ENCODE data around the gene GATA2. TPM values are rescaled to one million over a fixed set of nuclear protein-coding genes. Genes with fewer than 3 reads are reported as not detected.

GATA2 gene
- total and polyA plus RNA-seq, 4 experiments from 2014 or later: not detected

DNA sequence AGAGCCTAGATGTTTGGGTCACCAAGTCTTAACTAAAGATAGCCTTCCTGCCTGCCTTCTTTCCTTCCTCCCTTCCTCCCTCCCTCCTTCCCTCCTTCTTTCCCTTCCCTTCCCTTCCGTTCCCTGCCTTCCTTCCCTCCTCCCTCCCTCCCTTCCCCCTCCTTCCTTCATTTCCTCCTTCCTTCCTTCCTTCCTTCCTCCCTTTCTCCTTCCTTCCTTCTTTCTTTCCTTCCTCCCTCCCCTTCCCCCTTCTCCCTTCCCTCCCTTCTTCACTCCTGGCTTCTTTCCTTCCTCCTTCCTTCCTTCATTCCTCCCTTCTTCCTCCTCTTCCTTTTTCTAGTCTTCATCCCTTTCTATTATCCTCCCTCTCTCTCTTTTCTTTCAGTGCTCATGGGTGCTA, 28.3 kb downstream of the GATA2 start:
- ChIA-PET CTCF (ENCODE audit: partially characterized antibody) (no interaction called here), POLR2A (ENCODE audit: partially characterized antibody) (no interaction called here)
- H3K27me3 ChIP-seq (ENCODE audit: insufficient read depth, low read length): no peaks in the 10 kb centered on the region
- Mint-ChIP-seq H3K27me3 (peaks cover 13 to 19% of the 10 kb centered on the region in 2 donors), H3K9me3 (no peaks in the 10 kb centered on the region), H3K27ac (peak overlapping the region in 1 of 7 donors; percentile 46), H3K4me3 (no peak overlapping the region), H3K4me1 (peaks cover 6 to 9% (median 8%) of the 10 kb centered on the region in 4 donors), H3K36me3 (no peaks in the 10 kb centered on the region)
- no peaks in the 10 kb centered on the region for H3K9me3 ChIP-seq (ENCODE audit: control insufficient read depth in 1 of 2, low read length in 2 of 2)
- no peak overlapping the region for H3K27ac ChIP-seq (ENCODE audit: low read depth, low read length)
- intact Hi-C loops (cut with micrococcal nuclease): no loop called here
- no peaks in the 10 kb centered on the region for H3K4me1 ChIP-seq (ENCODE audit: insufficient read depth, low read length)
- H3K36me3 ChIP-seq (ENCODE audit: insufficient read depth, low read length): no peaks in the 10 kb centered on the region
- no peak for DNase-seq
- no peak overlapping the region for H3K4me3 ChIP-seq (ENCODE audit: low read length in 2 of 2)

GRCh38 chr3:128464188-128464587, 28.8 kb downstream of the GATA2 start:
- CTCF ChIA-PET (ENCODE audit: partially characterized antibody): interaction anchor here (1.6 kb wide), 1 partner anchor 33 kb away, joined by 4 read pairs; no protein-coding TSS in a partner anchor
- no peaks in the 10 kb centered on the region for H3K36me3 Mint-ChIP-seq

GRCh38 chr3:128463771-128464170, 29.2 kb downstream of the GATA2 start:
- no peaks in the 10 kb centered on the region for H3K9me3 Mint-ChIP-seq
- H3K27ac Mint-ChIP-seq: no peak overlapping the region
- Histone ChIP-seq H3K27ac (ENCODE audit: low read depth, low read length) (no peak overlapping the region), H3K4me1 (ENCODE audit: insufficient read depth, low read length) (no peaks in the 10 kb centered on the region), H3K36me3 (ENCODE audit: insufficient read depth, low read length) (no peaks in the 10 kb centered on the region), H3K27me3 (ENCODE audit: insufficient read depth, low read length) (no peaks in the 10 kb centered on the region), H3K9me3 (ENCODE audit: control insufficient read depth in 1 of 2, low read length in 2 of 2) (no peaks in the 10 kb centered on the region), H3K4me3 (ENCODE audit: low read length in 2 of 2) (no peak overlapping the region)
- intact Hi-C loops (cut with micrococcal nuclease): no loop called here
- ChIA-PET POLR2A (ENCODE audit: partially characterized antibody) (no interaction called here), CTCF (ENCODE audit: partially characterized antibody) (interaction anchor here (1.6 kb wide), 1 partner anchor 34 kb away, joined by 4 read pairs; no protein-coding TSS in a partner anchor)
- H3K36me3 Mint-ChIP-seq: no peaks in the 10 kb centered on the region
- no peak for DNase-seq
- H3K27me3 Mint-ChIP-seq: peaks cover 13 to 19% of the 10 kb centered on the region in 2 donors
- no peak overlapping the region for H3K4me3 Mint-ChIP-seq
- peaks cover 6 to 9% (median 8%) of the 10 kb centered on the region in 4 donors for H3K4me1 Mint-ChIP-seq

More at GRCh38 chr3:128464188-128464587, 28.8 kb downstream of the GATA2 start:
- Histone ChIP-seq H3K4me3 (ENCODE audit: low read length in 2 of 2) (no peak overlapping the region), H3K36me3 (ENCODE audit: insufficient read depth, low read length) (no peaks in the 10 kb centered on the region), H3K27me3 (ENCODE audit: insufficient read depth, low read length) (no peaks in the 10 kb centered on the region), H3K27ac (ENCODE audit: low read depth, low read length) (no peak overlapping the region), H3K9me3 (ENCODE audit: control insufficient read depth in 1 of 2, low read length in 2 of 2) (no peaks in the 10 kb centered on the region), H3K4me1 (ENCODE audit: insufficient read depth, low read length) (no peaks in the 10 kb centered on the region)
- no peaks in the 10 kb centered on the region for H3K9me3 Mint-ChIP-seq
- H3K4me3 Mint-ChIP-seq: no peak overlapping the region
- H3K27ac Mint-ChIP-seq: peak overlapping the region in 1 of 7 donors; percentile 46
- intact Hi-C loops (cut with micrococcal nuclease): no loop called here
- DNase-seq: no peak
- H3K27me3 Mint-ChIP-seq: peaks cover 13 to 19% of the 10 kb centered on the region in 2 donors
- POLR2A ChIA-PET (ENCODE audit: partially characterized antibody): no interaction called here
- peaks cover 6 to 9% (median 8%) of the 10 kb centered on the region in 4 donors for H3K4me1 Mint-ChIP-seq

GRCh38 chr3:128463354-128463753, 29.6 kb downstream of the GATA2 start:
- Histone ChIP-seq H3K9me3 (ENCODE audit: control insufficient read depth in 1 of 2, low read length in 2 of 2) (no peaks in the 10 kb centered on the region), H3K4me1 (ENCODE audit: insufficient read depth, low read length) (no peaks in the 10 kb centered on the region), H3K27me3 (ENCODE audit: insufficient read depth, low read length) (no peaks in the 10 kb centered on the region), H3K36me3 (ENCODE audit: insufficient read depth, low read length) (no peaks in the 10 kb centered on the region), H3K4me3 (ENCODE audit: low read length in 2 of 2) (no peak overlapping the region), H3K27ac (ENCODE audit: low read depth, low read length) (no peak overlapping the region)
- intact Hi-C loops (cut with micrococcal nuclease): no loop called here
- DNase-seq: no peak
- Mint-ChIP-seq H3K4me3 (no peak overlapping the region), H3K4me1 (peaks cover 6 to 9% (median 8%) of the 10 kb centered on the region in 4 donors), H3K27ac (no peak overlapping the region), H3K27me3 (peaks cover 13 to 19% of the 10 kb centered on the region in 2 donors), H3K9me3 (no peaks in the 10 kb centered on the region), H3K36me3 (no peaks in the 10 kb centered on the region)
- ChIA-PET POLR2A (ENCODE audit: partially characterized antibody) (no interaction called here), CTCF (ENCODE audit: partially characterized antibody) (interaction anchor here (1.6 kb wide), 1 partner anchor 34 kb away, joined by 4 read pairs; no protein-coding TSS in a partner anchor)

- intact Hi-C loops (cut with micrococcal nuclease): no loop called here
- Histone ChIP-seq H3K36me3 (ENCODE audit: insufficient read depth, low read length) (no peaks in the 10 kb centered on the region), H3K9me3 (ENCODE audit: control insufficient read depth in 1 of 2, low read length in 2 of 2) (no peaks in the 10 kb centered on the region), H3K4me3 (ENCODE audit: low read length in 2 of 2) (no peak overlapping the region), H3K27me3 (ENCODE audit: insufficient read depth, low read length) (no peaks in the 10 kb centered on the region), H3K4me1 (ENCODE audit: insufficient read depth, low read length) (no peaks in the 10 kb centered on the region), H3K27ac (ENCODE audit: low read depth, low read length) (no peak overlapping the region)
- Mint-ChIP-seq H3K9me3 (no peaks in the 10 kb centered on the region), H3K27ac (no peak overlapping the region), H3K4me3 (peak overlapping the region in 1 of 8 donors; percentile 2), H3K36me3 (no peaks in the 10 kb centered on the region), H3K4me1 (peaks cover 6 to 9% (median 8%) of the 10 kb centered on the region in 4 donors), H3K27me3 (peaks cover 13 to 19% of the 10 kb centered on the region in 2 donors)
- POLR2A ChIA-PET (ENCODE audit: partially characterized antibody): no interaction called here
- CTCF ChIA-PET (ENCODE audit: partially characterized antibody): interaction anchor here (1.6 kb wide), 1 partner anchor 34 kb away, joined by 4 read pairs; no protein-coding TSS in a partner anchor
- no peak for DNase-seq
Measured at GRCh38 chr3:128462931-128463330, 30.1 kb downstream of the GATA2 start.

- H3K27ac ChIP-seq (ENCODE audit: low read depth, low read length): no peak overlapping the region
- H3K9me3 Mint-ChIP-seq: no peaks in the 10 kb centered on the region
- H3K4me1 ChIP-seq (ENCODE audit: insufficient read depth, low read length): no peaks in the 10 kb centered on the region
- no peaks in the 10 kb centered on the region for H3K36me3 Mint-ChIP-seq
- H3K9me3 ChIP-seq (ENCODE audit: control insufficient read depth in 1 of 2, low read length in 2 of 2): no peaks in the 10 kb centered on the region
- H3K4me1 Mint-ChIP-seq: peaks cover 5 to 8% (median 8%) of the 10 kb centered on the region in 4 donors
- CTCF ChIA-PET (ENCODE audit: partially characterized antibody): no interaction called here
- H3K36me3 ChIP-seq (ENCODE audit: insufficient read depth, low read length): no peaks in the 10 kb centered on the region
- no peaks in the 10 kb centered on the region for H3K27me3 ChIP-seq (ENCODE audit: insufficient read depth, low read length)
- POLR2A ChIA-PET (ENCODE audit: partially characterized antibody): no interaction called here
- no peak overlapping the region for H3K4me3 Mint-ChIP-seq
- intact Hi-C loops (cut with micrococcal nuclease): no loop called here
- H3K4me3 ChIP-seq (ENCODE audit: low read length in 2 of 2): no peak overlapping the region
- peaks cover 13 to 18% of the 10 kb centered on the region in 2 donors for H3K27me3 Mint-ChIP-seq
- no peak overlapping the region for H3K27ac Mint-ChIP-seq
- no peak for DNase-seq
Measured at GRCh38 chr3:128462341-128462910, 30.6 kb downstream of the GATA2 start.

DNA sequence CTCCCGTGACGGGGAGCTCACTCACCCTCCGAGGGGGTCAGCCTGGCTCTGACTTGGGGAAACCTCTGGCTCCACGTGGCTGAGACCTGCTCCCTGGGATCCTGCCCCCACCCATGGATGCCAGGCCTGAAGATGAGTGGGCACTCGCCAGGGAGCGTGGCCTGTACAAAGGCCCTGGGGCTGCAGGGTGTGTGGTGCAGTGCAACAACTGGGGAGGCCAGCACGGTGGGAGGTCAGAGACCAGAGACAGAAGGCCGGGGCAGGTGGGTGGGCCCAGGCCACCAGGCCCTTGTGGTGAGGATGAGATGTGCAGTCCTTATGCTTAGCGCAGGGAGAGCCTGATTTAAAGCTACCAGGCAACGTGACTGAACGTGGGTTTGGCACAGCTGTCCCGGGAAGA, 31.3 kb downstream of the GATA2 start:
- H3K4me3 ChIP-seq (ENCODE audit: low read length in 2 of 2): no peak overlapping the region
- Mint-ChIP-seq H3K36me3 (no peaks in the 10 kb centered on the region), H3K4me3 (no peak overlapping the region), H3K27ac (no peak overlapping the region), H3K27me3 (peaks cover 11 to 12% of the 10 kb centered on the region in 2 donors), H3K9me3 (no peaks in the 10 kb centered on the region), H3K4me1 (peaks cover 0 to 2% (median under 1%) of the 10 kb centered on the region in 4 donors)
- ChIA-PET CTCF (ENCODE audit: partially characterized antibody) (no interaction called here), POLR2A (ENCODE audit: partially characterized antibody) (no interaction called here)
- intact Hi-C loops (cut with micrococcal nuclease): no loop called here
- H3K9me3 ChIP-seq (ENCODE audit: control insufficient read depth in 1 of 2, low read length in 2 of 2): no peaks in the 10 kb centered on the region
- H3K27ac ChIP-seq (ENCODE audit: low read depth, low read length): no peak overlapping the region
- no peaks in the 10 kb centered on the region for H3K27me3 ChIP-seq (ENCODE audit: insufficient read depth, low read length)
- H3K36me3 ChIP-seq (ENCODE audit: insufficient read depth, low read length): no peaks in the 10 kb centered on the region
- DNase-seq: no peak
- H3K4me1 ChIP-seq (ENCODE audit: insufficient read depth, low read length): no peaks in the 10 kb centered on the region

Measured in CD4-positive, alpha-beta memory T cell (primary cell).